Suprapubic skin (tissue), 4 donors: ENCODE measurements around the gene KBTBD12.

Experiments used
- POLR2A ChIP-seq, 2 donors: fragments of 450-650 bp; IDR thresholded peaks; one replicate each; pipeline ENCODE4 v1.6.1; 2017; ENCODE audit warnings: antibody characterized with exemption in 2 of 2, mild to moderate bottlenecking in 2 of 2, moderate library complexity in 2 of 2
- POLR2AphosphoS5 ChIP-seq, 3 donors: sonication (generic); formaldehyde crosslinking; IDR thresholded peaks; one replicate each; pipeline ENCODE4 v1.6.1; 2017; ENCODE audit warnings: antibody characterized with exemption in 3 of 3
- TF ChIP-seq, protein P1 (sequence below), 2 donors: fragments of 200-600 bp in 1 of 2; fragments of 450-650 bp in 1 of 2; sonication (generic) in 1 of 2; IDR thresholded peaks; one replicate each; pipeline ENCODE4 v1.5.1; 2016 to 2019; ENCODE audit warnings: antibody characterized with exemption in 2 of 2, mild to moderate bottlenecking in 1 of 2, moderate library complexity in 1 of 2

DNA sequence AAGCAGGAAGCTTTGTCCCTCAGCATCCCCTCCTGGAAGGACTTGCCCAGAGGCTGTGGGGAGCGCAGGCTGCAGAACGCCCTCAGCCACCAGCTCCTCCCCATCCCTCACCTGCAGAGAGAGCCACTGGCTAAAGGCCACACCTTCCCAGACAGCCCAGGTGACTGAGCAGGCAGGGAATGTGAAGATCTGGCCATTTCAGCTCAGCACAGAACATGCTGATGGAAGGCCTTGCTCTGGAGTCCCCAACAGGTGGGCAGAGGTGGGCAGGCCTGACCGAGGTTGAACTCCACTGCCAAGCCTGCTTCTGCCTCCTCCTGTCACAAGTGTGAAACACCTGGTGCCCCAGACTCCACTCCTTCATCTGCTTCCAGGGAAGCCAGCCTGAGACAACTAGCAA, 86.5 kb downstream of the KBTBD12 start:
- TF ChIP-seq, protein P1, sequence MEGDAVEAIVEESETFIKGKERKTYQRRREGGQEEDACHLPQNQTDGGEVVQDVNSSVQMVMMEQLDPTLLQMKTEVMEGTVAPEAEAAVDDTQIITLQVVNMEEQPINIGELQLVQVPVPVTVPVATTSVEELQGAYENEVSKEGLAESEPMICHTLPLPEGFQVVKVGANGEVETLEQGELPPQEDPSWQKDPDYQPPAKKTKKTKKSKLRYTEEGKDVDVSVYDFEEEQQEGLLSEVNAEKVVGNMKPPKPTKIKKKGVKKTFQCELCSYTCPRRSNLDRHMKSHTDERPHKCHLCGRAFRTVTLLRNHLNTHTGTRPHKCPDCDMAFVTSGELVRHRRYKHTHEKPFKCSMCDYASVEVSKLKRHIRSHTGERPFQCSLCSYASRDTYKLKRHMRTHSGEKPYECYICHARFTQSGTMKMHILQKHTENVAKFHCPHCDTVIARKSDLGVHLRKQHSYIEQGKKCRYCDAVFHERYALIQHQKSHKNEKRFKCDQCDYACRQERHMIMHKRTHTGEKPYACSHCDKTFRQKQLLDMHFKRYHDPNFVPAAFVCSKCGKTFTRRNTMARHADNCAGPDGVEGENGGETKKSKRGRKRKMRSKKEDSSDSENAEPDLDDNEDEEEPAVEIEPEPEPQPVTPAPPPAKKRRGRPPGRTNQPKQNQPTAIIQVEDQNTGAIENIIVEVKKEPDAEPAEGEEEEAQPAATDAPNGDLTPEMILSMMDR (IDR thresholded peaks at IDR 0.05), result no peak
- TF ChIP-seq POLR2AphosphoS5 (IDR thresholded peaks at IDR 0.05) (no peak), POLR2A (IDR thresholded peaks at IDR 0.05) (no peak)
